Progenitor cell of endocrine pancreas (in vitro differentiated cells): Measurements from ENCODE around the gene PIK3R4. TPM values are rescaled to one million over a fixed set of nuclear protein-coding genes. Genes with fewer than 3 reads are reported as not detected.
A peak's percentile ranks its signal among the peaks of the same experiment; 100 is the strongest.

Experiments
- DNase-seq: peaks from one replicate; pipeline ENCODE4 v3.0.0; 2021; ENCODE audit warnings: low spot score; ENCODE audit not compliant: unreplicated experiment
- H3K27ac Mint-ChIP-seq: 2 replicates; pipeline ENCODE4 v1.8.0; 2021; ENCODE audit warnings: mild to moderate bottlenecking, moderate library complexity, mixed read lengths
- H3K27me3 Mint-ChIP-seq: 2 replicates; pipeline ENCODE4 v1.8.0; 2021; ENCODE audit warnings: mixed read lengths
- H3K36me3 Mint-ChIP-seq: 2 replicates; pipeline ENCODE4 v1.8.0; 2022; ENCODE audit warnings: mixed read lengths; ENCODE audit not compliant: insufficient read depth
- H3K4me1 Mint-ChIP-seq: 2 replicates; pipeline ENCODE4 v1.8.0; 2021; ENCODE audit warnings: low read depth, mixed read lengths
- H3K4me3 Mint-ChIP-seq: 2 replicates; pipeline ENCODE4 v1.8.0; 2021; ENCODE audit warnings: low read depth, mild to moderate bottlenecking, moderate library complexity, mixed read lengths
- H3K9me3 Mint-ChIP-seq: 2 replicates; pipeline ENCODE4 v1.8.0; 2021; ENCODE audit warnings: low read depth, mixed read lengths
- total RNA-seq: library from RNA; stranded (reverse); gene quantifications from 2 replicates; pipeline ENCODE4 v1.2.1, GENCODE V29; 2021
- TF ChIP-seq, protein P1 (sequence below): fragments of 200-600 bp; sonication (generic); IDR thresholded peaks from one replicate; pipeline ENCODE4 v1.5.0; 2021; ENCODE audit warnings: antibody characterized with exemption, mild to moderate bottlenecking; ENCODE audit not compliant: unreplicated experiment

Gene PIK3R4
- total RNA-seq, 1 donor from 2014 or later: 32.2 TPM

DNA sequence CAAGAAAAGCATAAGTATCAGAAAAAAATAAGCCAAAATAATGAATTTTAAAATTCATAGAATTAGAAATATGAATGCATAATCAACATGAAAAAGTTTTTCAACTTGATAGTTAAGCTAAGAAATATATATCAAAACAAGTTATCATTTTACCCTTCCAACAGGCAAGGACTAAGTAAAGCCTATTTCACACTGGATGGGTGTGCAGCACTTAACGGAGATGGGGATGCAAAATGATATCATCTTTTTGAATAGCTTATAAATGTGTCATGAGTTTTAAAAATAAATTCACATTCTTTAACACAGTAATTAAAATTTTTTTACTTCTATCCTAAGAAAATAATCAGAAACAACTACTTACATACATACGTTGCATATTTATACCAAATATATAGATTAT, 20.9 kb downstream of the PIK3R4 start:
- no peaks in the 10 kb centered on the region for H3K9me3 Mint-ChIP-seq
- TF ChIP-seq, protein P1, sequence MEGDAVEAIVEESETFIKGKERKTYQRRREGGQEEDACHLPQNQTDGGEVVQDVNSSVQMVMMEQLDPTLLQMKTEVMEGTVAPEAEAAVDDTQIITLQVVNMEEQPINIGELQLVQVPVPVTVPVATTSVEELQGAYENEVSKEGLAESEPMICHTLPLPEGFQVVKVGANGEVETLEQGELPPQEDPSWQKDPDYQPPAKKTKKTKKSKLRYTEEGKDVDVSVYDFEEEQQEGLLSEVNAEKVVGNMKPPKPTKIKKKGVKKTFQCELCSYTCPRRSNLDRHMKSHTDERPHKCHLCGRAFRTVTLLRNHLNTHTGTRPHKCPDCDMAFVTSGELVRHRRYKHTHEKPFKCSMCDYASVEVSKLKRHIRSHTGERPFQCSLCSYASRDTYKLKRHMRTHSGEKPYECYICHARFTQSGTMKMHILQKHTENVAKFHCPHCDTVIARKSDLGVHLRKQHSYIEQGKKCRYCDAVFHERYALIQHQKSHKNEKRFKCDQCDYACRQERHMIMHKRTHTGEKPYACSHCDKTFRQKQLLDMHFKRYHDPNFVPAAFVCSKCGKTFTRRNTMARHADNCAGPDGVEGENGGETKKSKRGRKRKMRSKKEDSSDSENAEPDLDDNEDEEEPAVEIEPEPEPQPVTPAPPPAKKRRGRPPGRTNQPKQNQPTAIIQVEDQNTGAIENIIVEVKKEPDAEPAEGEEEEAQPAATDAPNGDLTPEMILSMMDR: no peak
- no peak overlapping the region for H3K4me3 Mint-ChIP-seq
- H3K4me1 Mint-ChIP-seq: peaks cover 21% of the 10 kb centered on the region
- H3K27me3 Mint-ChIP-seq: no peaks in the 10 kb centered on the region
- H3K27ac Mint-ChIP-seq: no peak overlapping the region
- DNase-seq: no peak
- H3K36me3 Mint-ChIP-seq: peaks cover 5% of the 10 kb centered on the region

DNA sequence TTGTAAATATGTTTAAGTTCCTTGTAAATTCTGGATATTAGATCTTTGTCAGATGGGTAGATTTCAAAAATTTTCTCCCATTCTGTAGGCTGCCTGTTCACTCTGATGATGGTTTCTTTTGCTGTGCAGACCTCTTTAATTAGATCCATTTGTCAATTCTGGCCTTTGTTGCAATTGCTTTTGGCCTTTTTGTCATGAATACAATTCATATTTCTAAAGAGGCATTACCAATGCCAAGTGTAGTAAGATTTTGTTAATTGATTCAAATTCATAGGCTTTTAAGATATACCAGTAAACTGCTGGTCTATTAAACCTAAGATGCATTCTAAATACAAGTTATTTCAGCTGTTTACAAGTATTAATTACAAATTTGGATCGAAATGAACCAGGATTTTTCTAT, 31.0 kb downstream of the PIK3R4 start:
- Mint-ChIP-seq H3K27ac (no peak overlapping the region), H3K9me3 (no peaks in the 10 kb centered on the region), H3K4me1 (no peaks in the 10 kb centered on the region), H3K4me3 (no peak overlapping the region), H3K36me3 (peaks cover 22% of the 10 kb centered on the region), H3K27me3 (no peaks in the 10 kb centered on the region)
- no peak for DNase-seq
- TF ChIP-seq, protein P1: no peak

DNA sequence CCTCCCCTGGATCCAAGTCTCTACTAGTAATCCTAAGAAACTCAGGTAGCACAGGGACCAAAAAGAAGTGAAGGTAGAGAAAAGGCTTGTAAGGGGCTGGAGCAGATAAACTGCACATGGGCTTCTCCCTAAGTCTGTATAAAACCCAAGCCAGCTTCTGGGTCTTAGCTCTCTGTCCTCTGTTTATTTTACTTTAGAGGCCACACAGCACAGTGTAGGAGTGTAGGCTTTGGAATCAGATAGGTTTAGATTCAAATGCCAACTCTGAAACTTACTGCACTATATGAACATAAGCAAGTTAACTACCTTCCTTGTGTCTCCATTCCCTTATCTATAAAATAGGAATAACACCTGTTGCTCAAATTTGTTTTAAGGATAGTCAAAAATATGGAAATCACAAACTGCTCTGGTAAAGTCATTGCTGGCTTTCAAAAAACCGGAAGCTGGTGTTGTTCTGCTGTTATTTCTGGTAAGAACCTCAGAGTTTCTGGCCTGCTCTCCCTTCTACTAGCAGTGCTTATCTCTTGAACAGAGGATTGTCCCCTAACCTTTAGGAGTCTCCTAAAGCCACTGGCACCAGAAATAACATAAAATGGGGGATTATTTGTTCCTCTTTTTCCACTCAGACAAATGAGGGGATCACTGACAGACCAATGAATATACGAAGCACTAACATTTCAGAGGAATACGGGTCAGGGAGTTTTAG, 33.8 kb downstream of the PIK3R4 start:
- TF ChIP-seq, protein P1: no peak
- no peaks in the 10 kb centered on the region for H3K4me1 Mint-ChIP-seq
- DNase-seq: no peak
- H3K4me3 Mint-ChIP-seq: no peak overlapping the region
- H3K36me3 Mint-ChIP-seq: peaks cover 20% of the 10 kb centered on the region
- no peaks in the 10 kb centered on the region for H3K27me3 Mint-ChIP-seq
- peak overlapping the region; percentile 51 for H3K27ac Mint-ChIP-seq
- H3K9me3 Mint-ChIP-seq: no peaks in the 10 kb centered on the region

DNA sequence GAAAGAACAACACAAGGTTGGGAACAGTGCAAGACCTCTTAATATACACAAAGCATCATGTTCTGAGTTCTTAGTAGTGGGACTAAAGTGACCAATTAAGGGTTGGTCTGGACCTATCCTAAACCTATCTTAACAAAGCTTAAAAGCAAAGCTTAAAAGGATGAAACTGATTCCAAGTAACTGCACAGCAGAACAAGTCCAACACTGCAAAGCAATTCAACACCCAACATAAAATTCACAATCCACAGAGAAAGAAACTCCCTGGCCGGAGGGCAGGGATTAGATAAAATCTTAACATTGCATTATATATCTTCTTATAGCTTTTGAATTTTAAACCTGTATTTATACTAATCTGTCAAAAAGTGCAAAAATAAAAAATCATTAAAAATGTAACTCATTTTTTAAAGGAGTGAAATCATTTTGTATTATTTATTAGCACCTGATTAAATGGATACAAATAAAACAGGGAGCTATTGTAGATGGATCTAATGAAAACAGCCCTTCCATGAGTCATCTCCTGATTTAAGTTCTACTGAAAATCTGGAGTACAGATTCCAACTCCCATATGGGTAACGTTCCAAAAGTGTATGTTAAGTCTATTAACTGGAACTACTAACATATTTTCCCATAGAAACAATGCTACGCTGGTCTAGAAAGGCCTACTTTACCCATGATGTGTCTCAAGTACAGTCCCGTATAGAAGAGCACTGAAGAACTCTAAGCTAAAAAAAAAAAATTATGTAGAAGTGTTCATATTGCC, 34.9 kb downstream of the PIK3R4 start:
- Mint-ChIP-seq H3K27me3 (no peaks in the 10 kb centered on the region), H3K4me3 (no peak overlapping the region), H3K36me3 (peaks cover 20% of the 10 kb centered on the region), H3K27ac (no peak overlapping the region), H3K9me3 (no peaks in the 10 kb centered on the region), H3K4me1 (peaks cover under 1% of the 10 kb centered on the region)
- TF ChIP-seq, protein P1: no peak
- DNase-seq: no peak

DNA sequence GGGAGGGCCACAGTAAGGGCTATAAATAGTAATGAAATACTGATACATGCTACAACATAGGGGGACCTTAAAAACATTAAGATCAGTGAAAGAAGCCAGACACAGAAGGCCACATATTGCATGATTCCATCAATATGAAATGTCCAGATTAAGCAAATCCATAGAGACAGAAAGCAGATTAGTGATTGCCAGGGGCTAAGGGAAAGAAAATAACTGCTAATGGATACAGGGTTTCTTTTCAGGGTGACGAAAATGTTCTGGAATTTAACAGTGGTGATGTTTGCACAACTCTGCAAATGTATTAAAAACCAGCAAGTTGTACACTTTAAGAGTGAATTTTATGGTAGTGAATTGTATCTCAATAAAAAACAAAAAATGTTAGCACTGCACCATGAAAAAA, 37.0 kb downstream of the PIK3R4 start:
- Mint-ChIP-seq H3K36me3 (peaks cover 11% of the 10 kb centered on the region), H3K27ac (no peak overlapping the region), H3K4me3 (no peak overlapping the region), H3K4me1 (peaks cover 2% of the 10 kb centered on the region), H3K27me3 (no peaks in the 10 kb centered on the region), H3K9me3 (no peaks in the 10 kb centered on the region)
- TF ChIP-seq, protein P1: no peak
- DNase-seq: no peak
